Hepatocyte (in vitro differentiated cells): ENCODE data around the gene PRR5. TPM values are rescaled to one million over a fixed set of nuclear protein-coding genes. Genes with fewer than 3 reads are reported as not detected.
"Not testable (repeated sequence)": the region's sequence is repeated elsewhere in the genome, so short reads cannot be mapped to it uniquely, and the experiment has no call there.

ENCODE experiments used
- DNase-seq: peaks from one replicate; pipeline ENCODE4 v3.0.0-alpha.2; 2016; ENCODE audit warnings: low spot score
- H2AFZ ChIP-seq: fragments of 200-600 bp; sonication (generic); 2 replicates; pipeline ENCODE4 v1.6.0; 2016; ENCODE audit warnings: antibody characterized with exemption, mild to moderate bottlenecking
- H3K27ac ChIP-seq: fragments of 200-600 bp; sonication (generic); 2 replicates; pipeline ENCODE4 v1.5.1; 2016; ENCODE audit warnings: mild to moderate bottlenecking
- H3K27me3 ChIP-seq: fragments of 200-600 bp; sonication (generic); 2 replicates; pipeline ENCODE4 v1.6.1; 2016
- H3K36me3 ChIP-seq: fragments of 200-600 bp; sonication (generic); replicated peaks from 2 replicates; pipeline ENCODE4 v1.5.1; 2016; ENCODE audit warnings: low read depth; ENCODE audit not compliant: insufficient read depth
- H3K4me1 ChIP-seq: fragments of 200-600 bp; sonication (generic); 2 replicates; pipeline ENCODE4 v1.5.1; 2016; ENCODE audit warnings: mild to moderate bottlenecking, moderate library complexity; ENCODE audit not compliant: insufficient read depth
- H3K4me2 ChIP-seq: fragments of 200-600 bp; sonication (generic); 2 replicates; pipeline ENCODE4 v1.6.0; 2016
- H3K4me3 ChIP-seq: fragments of 200-600 bp; sonication (generic); 2 replicates; pipeline ENCODE4 v1.5.1; 2016; ENCODE audit warnings: mild to moderate bottlenecking
- H3K79me2 ChIP-seq: fragments of 200-600 bp; sonication (generic); 2 replicates; pipeline ENCODE4 v1.6.0; 2017; ENCODE audit warnings: mild to moderate bottlenecking
- H3K9me2 ChIP-seq: fragments of 200-600 bp; sonication (generic); replicated peaks from 2 replicates; pipeline ENCODE4 v1.6.0; 2017; ENCODE audit warnings: mild to moderate bottlenecking; ENCODE audit not compliant: insufficient read depth
- H3K9me3 ChIP-seq: fragments of 200-600 bp; sonication (generic); 2 replicates; pipeline ENCODE4 v1.5.1; 2016; ENCODE audit warnings: low read depth, mild to moderate bottlenecking
- H4K20me1 ChIP-seq: fragments of 200-600 bp; sonication (generic); 2 replicates; pipeline ENCODE4 v1.6.0; 2016; ENCODE audit warnings: mild to moderate bottlenecking; ENCODE audit not compliant: insufficient read depth, poor library complexity, severe bottlenecking
- EZH2 ChIP-seq: fragments of 200-600 bp; sonication (generic); IDR thresholded peaks from 2 replicates; pipeline ENCODE4 v1.6.1; 2016; ENCODE audit warnings: antibody characterized with exemption, mild to moderate bottlenecking, borderline replicate concordance
- EZH2phosphoT487 ChIP-seq: fragments of 200-600 bp; sonication (generic); IDR thresholded peaks from one replicate; pipeline ENCODE4 v1.6.1; 2018; ENCODE audit warnings: antibody characterized with exemption, mild to moderate bottlenecking, low read depth, moderate library complexity; ENCODE audit not compliant: unreplicated experiment, severe bottlenecking
- whole genome bisulfite sequencing: methylation state at CpG from one replicate; pipeline ENCODE4 v1.1.6; 2016; ENCODE audit warnings: low lambda C conversion rate; ENCODE audit errors: missing lambda C conversion rate; 5-methylcytosine and 5-hydroxymethylcytosine counted together
- polyA plus RNA-seq: library from polyadenylated mRNA; unstranded; fragments of >200 nt; fragmentation: Nextera tagmentation; extraction: Ambion mirVana; gene quantifications from 2 replicates; pipeline ENCODE4 v1.2.1, GENCODE V29; 2016
- total RNA-seq: library from RNA; depleted of rRNA; stranded (reverse); fragments of >200 nt; gene quantifications from 2 replicates; pipeline ENCODE4 v1.2.3, GENCODE V29; 2014
- TF ChIP-seq, protein P1 (sequence below): fragments of 200-600 bp; sonication (generic); IDR thresholded peaks from 2 replicates; pipeline ENCODE4 v1.5.1; 2016; ENCODE audit warnings: antibody characterized with exemption, mild to moderate bottlenecking; ENCODE audit not compliant: poor library complexity

Gene PRR5
- total and polyA plus RNA-seq, 2 experiments from 2014 or later, result 44.2 to 84.9 TPM

DNA sequence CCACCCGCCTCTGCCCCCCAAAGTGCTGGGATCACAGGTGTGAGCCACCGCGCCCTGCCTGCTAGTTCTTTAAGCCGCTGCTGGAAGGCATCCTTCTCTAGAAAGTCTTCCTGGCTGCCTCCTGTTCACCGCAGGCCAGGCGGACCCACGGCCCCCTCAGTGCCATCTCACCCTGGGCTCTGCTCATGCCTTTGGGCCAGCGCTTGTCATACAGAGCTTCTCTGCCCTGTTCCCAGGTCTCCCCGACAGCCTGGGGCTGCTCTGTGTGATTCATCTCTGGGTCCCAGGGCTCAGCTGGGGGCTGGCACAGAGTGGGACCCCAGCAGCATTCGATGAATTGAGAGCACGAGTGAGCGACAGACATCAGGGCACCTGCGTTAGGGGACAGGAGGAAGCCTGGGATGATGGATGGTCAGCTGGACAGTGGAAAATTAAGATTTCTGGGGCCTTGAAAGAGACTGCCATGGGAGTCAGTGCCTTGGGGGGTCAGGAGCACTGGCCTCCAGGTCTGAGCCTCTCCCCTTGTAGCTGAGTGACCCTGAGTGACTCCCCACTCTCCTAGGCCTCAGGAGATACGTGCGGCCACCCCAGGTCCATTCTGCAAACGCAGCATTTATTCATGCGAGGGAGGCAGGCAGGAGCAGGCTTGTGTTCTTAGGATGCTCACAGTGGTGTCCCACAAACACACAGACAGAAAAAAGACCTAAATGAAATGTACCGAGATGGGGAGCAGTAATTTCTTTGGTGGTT lies 23.3 kb upstream of the PRR5 start:
- Histone ChIP-seq H3K4me3 (no peak overlapping the region), H3K79me2 (peaks cover 67% of the 10 kb centered on the region), H3K4me2 (peak overlapping the region; percentile 78), H3K4me1 (peaks cover 10% of the 10 kb centered on the region), H3K36me3 (no peaks in the 10 kb centered on the region), H3K9me3 (no peaks in the 10 kb centered on the region), H4K20me1 (peaks cover 13% of the 10 kb centered on the region), H3K27me3 (no peaks in the 10 kb centered on the region), H3K9me2 (no peaks in the 10 kb centered on the region), H3K27ac (peak overlapping the region; percentile 9), H2AFZ (no peak overlapping the region)
- 92% methylated on average over 18 of the region's 18 CpGs for WGBS
- DNase-seq, result no peak
- no peak for TF ChIP-seq EZH2phosphoT487
- TF ChIP-seq, protein P1, sequence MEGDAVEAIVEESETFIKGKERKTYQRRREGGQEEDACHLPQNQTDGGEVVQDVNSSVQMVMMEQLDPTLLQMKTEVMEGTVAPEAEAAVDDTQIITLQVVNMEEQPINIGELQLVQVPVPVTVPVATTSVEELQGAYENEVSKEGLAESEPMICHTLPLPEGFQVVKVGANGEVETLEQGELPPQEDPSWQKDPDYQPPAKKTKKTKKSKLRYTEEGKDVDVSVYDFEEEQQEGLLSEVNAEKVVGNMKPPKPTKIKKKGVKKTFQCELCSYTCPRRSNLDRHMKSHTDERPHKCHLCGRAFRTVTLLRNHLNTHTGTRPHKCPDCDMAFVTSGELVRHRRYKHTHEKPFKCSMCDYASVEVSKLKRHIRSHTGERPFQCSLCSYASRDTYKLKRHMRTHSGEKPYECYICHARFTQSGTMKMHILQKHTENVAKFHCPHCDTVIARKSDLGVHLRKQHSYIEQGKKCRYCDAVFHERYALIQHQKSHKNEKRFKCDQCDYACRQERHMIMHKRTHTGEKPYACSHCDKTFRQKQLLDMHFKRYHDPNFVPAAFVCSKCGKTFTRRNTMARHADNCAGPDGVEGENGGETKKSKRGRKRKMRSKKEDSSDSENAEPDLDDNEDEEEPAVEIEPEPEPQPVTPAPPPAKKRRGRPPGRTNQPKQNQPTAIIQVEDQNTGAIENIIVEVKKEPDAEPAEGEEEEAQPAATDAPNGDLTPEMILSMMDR, result no peak
- no peak for TF ChIP-seq EZH2

DNA sequence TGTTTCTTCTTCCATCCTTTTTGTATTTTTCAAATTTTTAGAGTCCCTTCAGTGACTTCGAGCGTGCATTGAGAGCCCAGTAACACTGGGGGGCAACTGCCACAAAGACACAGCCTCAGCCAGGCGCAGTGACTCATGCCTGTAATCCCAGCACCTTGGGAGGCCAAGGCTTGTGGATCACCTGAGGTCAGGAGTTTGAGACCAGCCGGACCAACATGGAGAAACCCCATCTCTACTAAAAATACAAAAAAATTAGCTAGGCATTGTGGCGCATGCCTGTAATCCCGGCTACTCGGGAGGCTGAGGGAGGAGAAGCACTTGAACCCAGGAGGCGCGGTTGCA lies 22.7 kb upstream of the PRR5 start:
- H3K36me3 ChIP-seq, H3K27ac ChIP-seq, H3K9me2 ChIP-seq, H3K4me3 ChIP-seq, DNase-seq, H3K27me3 ChIP-seq, H3K9me3 ChIP-seq, H2AFZ ChIP-seq: not testable (repeated sequence)
- 86% methylated on average over 9 of the region's 9 CpGs for WGBS
- peaks cover 13% of the 10 kb centered on the region for H4K20me1 ChIP-seq
- H3K79me2 ChIP-seq, result peaks cover 72% of the 10 kb centered on the region
- peaks cover 11% of the 10 kb centered on the region for H3K4me1 ChIP-seq
- peak overlapping the region; percentile 78 for H3K4me2 ChIP-seq

DNA sequence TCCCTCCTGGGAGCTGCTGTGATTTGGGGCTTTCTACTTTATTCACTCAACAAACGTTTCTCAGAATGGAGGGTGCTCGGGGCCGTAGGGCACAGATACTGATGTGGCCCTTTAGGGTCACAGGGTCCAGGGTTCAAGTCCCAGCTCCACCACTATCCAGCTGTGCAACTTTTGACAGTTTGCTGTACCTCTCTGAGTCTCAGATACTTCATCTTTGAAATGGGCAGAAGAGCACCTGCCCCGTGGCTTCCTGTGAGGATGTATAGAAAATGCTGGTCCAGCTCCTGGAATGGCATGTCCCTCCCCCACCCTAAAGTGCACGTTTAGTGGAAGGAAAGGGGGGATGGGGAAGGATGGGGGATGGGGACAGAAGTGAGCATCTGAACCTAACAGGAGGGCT lies 21.9 kb upstream of the PRR5 start:
- H3K27ac ChIP-seq, result no peak overlapping the region
- H3K9me2 ChIP-seq, result no peaks in the 10 kb centered on the region
- no peak overlapping the region for H3K4me3 ChIP-seq
- no peaks in the 10 kb centered on the region for H3K36me3 ChIP-seq
- no peaks in the 10 kb centered on the region for H3K9me3 ChIP-seq
- peaks cover 13% of the 10 kb centered on the region for H4K20me1 ChIP-seq
- 73% methylated on average over 4 of the region's 5 CpGs for WGBS
- H2AFZ ChIP-seq, result no peak overlapping the region
- no peaks in the 10 kb centered on the region for H3K27me3 ChIP-seq
- TF ChIP-seq EZH2, result no peak
- TF ChIP-seq, protein P1, result no peak
- no peak for TF ChIP-seq EZH2phosphoT487
- H3K79me2 ChIP-seq, result peaks cover 74% of the 10 kb centered on the region
- H3K4me2 ChIP-seq, result no peak overlapping the region
- DNase-seq, result no peak
- H3K4me1 ChIP-seq, result peaks cover 17% of the 10 kb centered on the region

DNA sequence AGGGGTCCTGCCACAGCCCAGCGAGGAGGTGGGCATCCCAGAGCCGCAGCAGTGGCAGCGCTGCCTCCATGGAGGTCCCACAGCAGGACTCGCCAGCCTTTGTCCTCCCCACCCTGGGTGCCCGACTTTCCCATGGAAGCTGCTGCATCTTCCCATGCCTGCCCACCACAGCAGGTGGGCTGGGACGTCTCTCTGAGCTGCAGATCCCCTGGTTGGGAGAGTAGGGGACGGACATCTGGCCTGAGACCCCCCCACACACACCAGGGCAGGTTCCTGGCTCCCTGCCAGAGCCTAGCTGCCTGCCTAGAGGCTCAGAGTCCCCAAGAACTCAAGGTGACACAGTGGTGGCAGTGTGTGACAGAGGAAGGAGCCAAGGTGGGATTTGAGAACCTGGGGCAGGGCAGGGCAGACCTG lies 21.5 kb upstream of the PRR5 start:
- H3K9me3 ChIP-seq, result no peaks in the 10 kb centered on the region
- peaks cover 13% of the 10 kb centered on the region for H4K20me1 ChIP-seq
- no peaks in the 10 kb centered on the region for H3K36me3 ChIP-seq
- H3K27ac ChIP-seq, result no peak overlapping the region
- H3K4me3 ChIP-seq, result no peak overlapping the region
- no peaks in the 10 kb centered on the region for H3K9me2 ChIP-seq
- 89% methylated on average over 7 of the region's 7 CpGs for WGBS
- no peak for DNase-seq
- TF ChIP-seq EZH2, result no peak
- TF ChIP-seq, protein P1, result no peak
- no peak for TF ChIP-seq EZH2phosphoT487
- H3K4me2 ChIP-seq, result no peak overlapping the region
- peaks cover 76% of the 10 kb centered on the region for H3K79me2 ChIP-seq
- no peaks in the 10 kb centered on the region for H3K27me3 ChIP-seq
- H2AFZ ChIP-seq, result no peak overlapping the region
- peaks cover 21% of the 10 kb centered on the region for H3K4me1 ChIP-seq
